Heart right ventricle (tissue), 16 donors: ENCODE results near the gene FBXW4. TPM values are rescaled to one million over a fixed set of nuclear protein-coding genes. Genes with fewer than 3 reads are reported as not detected.

Experiments
- ATAC-seq, 8 donors: fragments of 200-7000 bp; cut with Tn5 transposase; one replicate each; pipeline ENCODE4 v1.9.1; 2020; ENCODE audit warnings: mild to moderate bottlenecking in 8 of 8, moderate library complexity in 8 of 8, moderate number of reproducible peaks in 1 of 8
- DNase-seq, 2 donors: peaks; one replicate each; pipeline ENCODE4 v3.0.0-alpha.2; 2020
- H3K27ac ChIP-seq, 10 donors: fragments of 200-600 bp; sonication (generic) in 2 of 10; one replicate each; pipeline versions ENCODE4 v1.5.0 to v1.8.0; 2020 to 2022; ENCODE audit warnings: mild to moderate bottlenecking in 3 of 10
- H3K27me3 ChIP-seq, 7 donors: fragments of 200-600 bp; one replicate each; pipeline ENCODE4 v1.8.0; 2021 to 2022; ENCODE audit warnings: mild to moderate bottlenecking in 2 of 7
- H3K36me3 ChIP-seq, 9 donors: fragments of 200-600 bp; sonication (generic) in 1 of 9; one replicate each; pipeline versions ENCODE4 v1.5.0 to v1.8.0; 2020 to 2022; ENCODE audit warnings: mild to moderate bottlenecking in 2 of 9
- H3K4me1 ChIP-seq, 9 donors: fragments of 200-600 bp; sonication (generic) in 1 of 9; one replicate each; pipeline versions ENCODE4 v1.5.0 to v1.8.0; 2020 to 2022; ENCODE audit warnings: mild to moderate bottlenecking in 4 of 9
- H3K4me3 ChIP-seq, 10 donors: fragments of 200-600 bp; sonication (generic) in 2 of 10; one replicate each; pipeline versions ENCODE4 v1.5.0 to v1.8.0; 2020 to 2022; ENCODE audit warnings: mild to moderate bottlenecking in 7 of 10, moderate library complexity in 2 of 10
- H3K9me3 ChIP-seq, 11 donors: fragments of 200-600 bp in 10 of 11; sonication (generic) in 2 of 11; one replicate each; pipeline versions ENCODE4 v1.5.0 to v1.8.0; 2013 to 2022; ENCODE audit warnings: mild to moderate bottlenecking in 2 of 11, control low read depth in 1 of 11, moderate library complexity in 1 of 11
- CTCF ChIP-seq, 9 donors: fragments of 200-600 bp; sonication (generic) in 2 of 9; IDR thresholded peaks; one replicate each; pipeline versions ENCODE4 v1.5.0 to v1.8.0; 2021 to 2022; ENCODE audit warnings: antibody characterized with exemption in 9 of 9, mild to moderate bottlenecking in 5 of 9, moderate library complexity in 1 of 9
- WGBS, 2 donors: extraction: QIAGEN DNeasy Blood & Tissue Kit; methylation state at CpG; one replicate each; pipeline ENCODE4 v1.1.7; 2013; ENCODE audit warnings: inconsistent platforms in 1 of 2; 5-methylcytosine and 5-hydroxymethylcytosine counted together
- intact Hi-C, 10 donors: fragments of 100-400 bp; cut with DNase I; formaldehyde crosslinking; loops; one replicate each; pipeline versions ENCODE4 v1.11.1 to v1.14.2; 2022
- polyA plus RNA-seq, 2 donors: library from polyadenylated mRNA; stranded (reverse); fragments of 200-250 nt; gene quantifications; one replicate each; pipeline ENCODE4 v1.2.3, GENCODE V29; 2013
- total RNA-seq, 10 donors: library from RNA; stranded (reverse); fragmentation: NEBNext Ultra II Directional in 3 of 10; extraction: Animal tissue kit (Norgen Biotek cat#: 25700) in 3 of 10; gene quantifications; one replicate each; pipeline versions ENCODE4 v1.2.1 to v1.2.4, GENCODE V29; 2021 to 2023
- donor health status: Arrhythmogenic right ventricular cardiomyopathy.
- donor health status: ischemic (EF 13 %, LVEDD 7.1; RV severe dilation, severe dysfunction).
- donor health status: healthy with polysubstance abuse.
- donor health status: DM: no; HTN: yes; CAD: no.
- donor health status: DM: no; HTN: no; CAD: no.
- donor health status: ischemic (EF 25% LVEDD 6.9; RV normal size, moderate dysfunction).
- donor health status: ischemic (EF 25% LVEDD 5.7; RV mildly dilated, moderate dysfunction).
- donor health status: healthy.
- donor health status: DM: yes; HTN: yes; CAD: no.
- donor health status: Ischemic cardiomyopathy.
- donor health status: ischemic (EF 35%, LVEDD 5.7; RV mildly dilated, moderate dysfunction).
- donor health status: nonischemic (EF 11% LVEDD 7.7; RV severe dilation, severe dysfunction).
- donor health status: DM: yes; HTN: yes; CAD: no.
- donor health status: PGD.
- donor health status: ischemic (EF 29% LVEDD 5.4; RV normal size, mild dysfunction).
- donor health status: nonischemic (EF 23%, LVEDD 6.1; RV moderate dilation, normal function).

Gene FBXW4
- total and polyA plus RNA-seq, 12 donors, result 31.8 to 118 (median 92.1) TPM

GRCh38 chr10:101624526-101625102, 70.4 kb downstream of the FBXW4 start:
- no peak for TF ChIP-seq CTCF (IDR thresholded peaks at IDR 0.05)
- peaks cover 0 to 73% (median 11%) of the 10 kb centered on the region in 9 donors for H3K36me3 ChIP-seq
- H3K27me3 ChIP-seq, result no peaks in the 10 kb centered on the region
- no peak overlapping the region for H3K4me3 ChIP-seq
- H3K27ac ChIP-seq, result no peak overlapping the region
- intact Hi-C loops, result no loop called here
- H3K4me1 ChIP-seq, result peaks cover 0 to 25% (median 9%) of the 10 kb centered on the region in 9 donors
- no peaks in the 10 kb centered on the region for H3K9me3 ChIP-seq
- ATAC-seq, result no peak
- DNase-seq, result no peak
- 69 to 77% methylated on average over 4 of the region's 4 CpGs for WGBS, 2 donors

DNA sequence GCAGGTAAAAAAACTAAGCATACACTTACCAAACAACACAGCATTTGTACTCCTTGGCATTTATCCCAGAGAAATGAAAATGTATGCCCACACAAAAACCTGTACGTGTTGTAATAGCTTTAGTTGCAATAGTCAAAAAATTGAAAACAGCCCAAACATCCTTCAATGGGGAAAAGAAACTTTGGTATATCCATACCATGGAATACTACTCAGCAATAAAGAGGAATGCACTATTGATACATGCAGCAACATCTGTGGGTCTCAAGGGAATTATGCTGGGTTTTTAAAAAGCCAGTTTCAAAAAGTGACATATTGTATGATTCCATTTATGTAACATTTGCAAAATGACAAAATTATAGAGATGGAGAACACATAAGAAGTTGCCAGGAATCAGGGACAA, 71.4 kb downstream of the FBXW4 start:
- Histone ChIP-seq H3K36me3 (peaks cover 0 to 82% (median 11%) of the 10 kb centered on the region in 9 donors), H3K4me3 (no peak overlapping the region), H3K27me3 (no peaks in the 10 kb centered on the region), H3K27ac (no peak overlapping the region), H3K4me1 (peaks cover 0 to 24% (median 9%) of the 10 kb centered on the region in 9 donors), H3K9me3 (no peaks in the 10 kb centered on the region)
- TF ChIP-seq CTCF (IDR thresholded peaks at IDR 0.05), result no peak
- DNase-seq (no peak), ATAC-seq (no peak)
- 89 to 94% methylated on average over 1 of the region's 1 CpG for WGBS, 2 donors
- intact Hi-C loops, result no loop called here

GRCh38 chr10:101619983-101620382, 75.0 kb downstream of the FBXW4 start:
- Histone ChIP-seq H3K4me1 (peaks cover 0 to 18% (median 7%) of the 10 kb centered on the region in 9 donors), H3K27ac (no peak overlapping the region), H3K36me3 (peaks cover 0 to 94% (median 16%) of the 10 kb centered on the region in 9 donors), H3K9me3 (no peaks in the 10 kb centered on the region), H3K4me3 (no peak overlapping the region), H3K27me3 (no peaks in the 10 kb centered on the region)
- 95 to 97% methylated on average over 6 of the region's 6 CpGs for WGBS, 2 donors
- no peak for DNase-seq
- no peak for TF ChIP-seq CTCF (IDR thresholded peaks at IDR 0.05)
- intact Hi-C loops, result no loop called here
- no peak for ATAC-seq

- H3K27ac ChIP-seq, result no peak overlapping the region
- no peak overlapping the region for H3K4me3 ChIP-seq
- H3K36me3 ChIP-seq, result peaks cover 0 to 89% (median 15%) of the 10 kb centered on the region in 9 donors
- peaks cover 0 to 10% (median 4%) of the 10 kb centered on the region in 9 donors for H3K4me1 ChIP-seq
- no peak for DNase-seq
- no peaks in the 10 kb centered on the region for H3K9me3 ChIP-seq
- no peak for TF ChIP-seq CTCF (IDR thresholded peaks at IDR 0.05)
- ATAC-seq, result no peak
- no peaks in the 10 kb centered on the region for H3K27me3 ChIP-seq
- WGBS, 2 donors, result 96 to 98% methylated on average over 2 of the region's 2 CpGs
- intact Hi-C loops, result no loop called here
Measured at GRCh38 chr10:101618871-101619270, 76.1 kb downstream of the FBXW4 start.
